Activated CD8-positive, alpha-beta memory T cell treated with anti-CD3 and anti-CD28 coated beads, Interleukin-2, amount 50 U/mL, for 4 hours (primary cell): ENCODE results near the gene SCG3.

Source experiments
- DNase-seq: peaks from one replicate; pipeline ENCODE4 v3.0.0-alpha.2; 2020

Gene SCG3

DNA sequence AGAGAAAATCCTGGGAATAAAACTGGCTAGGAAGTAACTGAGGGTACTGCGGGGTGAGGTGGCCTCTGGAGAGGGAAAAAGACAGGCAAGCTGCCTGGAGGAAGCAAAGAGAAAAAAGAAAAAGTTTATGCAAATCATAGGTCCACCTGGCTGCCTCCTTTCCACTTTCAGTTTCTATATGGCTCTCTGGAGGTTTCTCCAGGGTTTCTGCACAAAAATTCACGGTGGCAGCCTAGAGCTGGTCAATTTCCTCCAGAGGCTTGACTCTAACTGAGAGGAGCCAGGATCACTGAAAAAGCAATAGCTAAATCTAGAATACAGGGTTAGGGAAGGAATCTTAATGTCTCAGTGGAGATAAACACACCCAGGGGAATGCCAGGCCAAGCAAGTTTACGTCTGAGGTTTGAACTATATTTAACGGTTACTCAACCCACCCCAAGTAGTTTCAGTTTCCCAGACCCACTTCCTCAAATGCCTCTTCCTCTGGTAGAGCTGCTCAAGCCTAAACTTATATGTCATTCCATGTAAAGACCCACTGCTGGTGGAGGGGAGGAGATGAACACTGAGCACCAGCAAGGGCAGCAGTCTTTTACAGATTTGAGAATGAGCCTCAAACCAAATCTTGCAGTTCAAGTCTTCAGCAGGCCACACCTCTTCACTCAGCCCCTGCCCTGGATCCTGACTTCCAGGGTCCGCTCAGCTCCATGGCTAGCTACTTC is 50.4 kb downstream of the SCG3 start:
- peak; percentile 21 for DNase-seq

DNA sequence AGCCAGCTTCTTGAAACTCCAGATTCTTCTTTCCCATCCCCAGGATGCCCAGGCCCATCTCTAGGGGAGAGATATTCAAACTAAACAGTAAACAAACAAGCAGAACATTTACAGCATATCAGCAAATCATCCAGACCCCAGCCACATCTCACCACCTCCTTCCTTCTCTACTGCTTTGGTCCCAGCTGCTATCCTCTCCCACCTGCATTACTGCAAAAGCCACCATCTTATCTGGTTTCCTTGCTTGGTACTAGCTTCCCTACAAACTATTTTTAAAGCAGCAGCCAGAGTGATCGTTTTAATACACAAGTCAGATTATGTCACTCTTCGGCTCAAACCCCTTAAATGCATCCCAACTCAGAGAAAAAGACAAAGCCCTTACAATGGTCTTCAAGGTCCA is 51.3 kb downstream of the SCG3 start:
- DNase-seq, result no peak

- DNase-seq, result peak; percentile 24
Measured at GRCh38 chr15:51735228-51736010, 54.1 kb downstream of the SCG3 start.

GRCh38 chr15:51736069-51736468 is 54.8 kb downstream of the SCG3 start:
- no peak for DNase-seq

- peak; percentile 60 for DNase-seq
Measured at GRCh38 chr15:51736751-51737521, 55.6 kb downstream of the SCG3 start.

DNA sequence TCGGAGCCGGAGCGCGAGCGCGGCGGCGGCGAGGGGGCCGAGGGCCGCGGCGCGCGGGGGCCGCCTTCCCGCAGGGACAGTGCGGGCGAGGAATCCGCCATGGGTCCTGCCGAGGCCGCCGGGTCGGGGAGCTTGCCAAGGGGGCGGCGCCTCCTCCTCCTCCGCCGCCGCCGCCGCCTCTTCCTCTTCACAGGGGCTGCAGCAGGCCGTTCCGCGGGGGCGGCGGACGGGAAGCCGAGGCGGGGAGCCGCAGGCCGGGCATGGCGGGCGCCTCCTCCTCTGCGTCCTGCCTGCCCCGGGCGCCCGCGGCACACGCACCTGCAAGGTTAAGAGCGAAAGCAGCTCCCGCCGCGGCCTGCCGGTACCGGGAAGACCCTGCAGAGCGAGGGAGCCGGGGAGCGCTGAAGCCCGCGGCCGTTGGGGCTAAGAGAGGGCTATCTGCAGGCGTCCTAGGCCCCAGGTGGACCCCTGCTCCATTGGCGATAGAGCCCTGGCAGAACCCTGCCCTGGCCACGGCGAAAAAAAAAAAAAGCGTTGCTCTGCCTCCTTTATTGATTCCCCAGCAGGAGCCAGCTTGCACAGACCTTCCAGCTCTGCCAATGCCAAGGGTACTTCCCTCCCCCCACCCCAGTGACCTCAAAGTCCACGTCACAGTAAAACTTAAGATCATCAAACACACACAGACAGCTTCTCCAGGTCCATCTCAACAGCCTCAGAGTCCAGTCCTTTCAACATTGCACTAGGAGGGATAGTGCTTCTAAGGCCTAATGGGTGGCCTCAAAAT is 56.4 kb downstream of the SCG3 start, which contains the start of gene LYSMD2:
Gene LYSMD2 (minus strand): TSS at position 134 of the 784 bp plus-strand sequence. CDS start 33 bp downstream, at position 101.
- DNase-seq, result peak; percentile 79

DNA sequence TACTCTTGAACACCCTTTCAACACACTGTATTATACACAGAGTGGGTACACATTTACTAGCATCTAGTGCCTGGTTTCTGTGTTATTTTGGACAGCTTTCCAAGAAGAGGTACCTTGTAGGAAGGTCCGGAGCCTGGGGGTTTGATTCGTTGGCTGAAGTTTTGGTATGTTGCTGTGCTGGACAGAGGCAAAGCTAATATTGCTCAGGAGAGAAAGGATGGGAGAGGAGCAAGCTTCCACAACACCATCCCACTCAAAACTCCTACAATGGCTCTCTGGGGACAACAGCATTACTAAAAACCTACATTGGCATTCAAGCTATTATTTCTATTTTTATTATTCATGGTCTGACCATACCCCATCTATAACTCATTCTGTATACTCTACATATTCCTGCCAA is 57.2 kb downstream of the SCG3 start:
- no peak for DNase-seq

GRCh38 chr15:51739061-51739712 is 57.9 kb downstream of the SCG3 start:
- DNase-seq, result no peak

GRCh38 chr15:51749307-51749706 is 68.0 kb downstream of the SCG3 start:
- DNase-seq, result no peak

- DNase-seq, result no peak
Measured at GRCh38 chr15:51750186-51750585, 68.9 kb downstream of the SCG3 start.

DNA sequence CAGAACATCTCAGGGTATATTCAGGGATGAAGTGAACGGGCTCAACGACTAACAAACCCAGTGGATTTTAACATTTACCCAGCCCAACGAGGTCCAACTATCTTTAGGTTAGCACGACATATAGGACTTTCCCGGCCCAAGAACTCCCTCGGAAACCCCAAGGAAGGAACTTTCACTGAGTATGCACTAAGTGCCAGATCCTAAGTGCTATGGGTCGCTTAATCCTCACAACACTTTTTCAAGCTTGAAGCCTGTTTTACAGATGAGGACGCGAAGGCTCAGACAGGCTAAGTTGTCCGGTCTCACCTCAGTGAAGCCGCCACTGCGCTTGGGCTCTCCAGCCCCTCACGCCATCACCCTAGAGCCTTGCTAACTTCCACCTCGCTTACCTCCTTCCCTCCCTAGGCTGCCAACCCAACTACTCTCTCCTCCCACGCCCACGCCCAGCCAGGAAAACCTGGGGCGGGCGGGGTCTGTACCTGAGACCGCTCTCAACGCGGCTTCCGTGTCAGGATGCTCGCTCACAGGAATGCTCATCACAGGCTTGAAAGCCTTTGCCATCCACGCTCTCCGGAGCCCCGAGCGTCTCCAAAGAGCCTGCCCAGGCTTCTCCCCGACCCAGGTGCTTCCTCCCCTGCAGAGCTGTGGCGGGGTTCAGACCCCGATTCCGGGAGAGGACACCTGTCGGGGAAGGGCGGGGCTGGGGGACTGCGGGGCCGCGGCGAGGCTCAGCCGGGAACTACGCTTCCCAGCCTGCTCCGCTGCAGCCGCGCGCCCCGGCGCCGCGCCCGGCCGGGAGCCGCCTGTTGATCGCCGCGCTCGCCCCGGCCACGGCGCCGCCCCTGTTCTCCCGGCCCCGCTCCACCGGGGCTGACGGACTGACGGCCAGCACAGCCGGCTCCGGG is 69.7 kb downstream of the SCG3 start, which contains the start of gene TMOD2:
Gene TMOD2 (plus strand): TSS at position 806 of the 905 bp plus-strand sequence. CDS start 14,845 bp downstream, outside the sequence.
- peak; percentile 55 for DNase-seq

DNA sequence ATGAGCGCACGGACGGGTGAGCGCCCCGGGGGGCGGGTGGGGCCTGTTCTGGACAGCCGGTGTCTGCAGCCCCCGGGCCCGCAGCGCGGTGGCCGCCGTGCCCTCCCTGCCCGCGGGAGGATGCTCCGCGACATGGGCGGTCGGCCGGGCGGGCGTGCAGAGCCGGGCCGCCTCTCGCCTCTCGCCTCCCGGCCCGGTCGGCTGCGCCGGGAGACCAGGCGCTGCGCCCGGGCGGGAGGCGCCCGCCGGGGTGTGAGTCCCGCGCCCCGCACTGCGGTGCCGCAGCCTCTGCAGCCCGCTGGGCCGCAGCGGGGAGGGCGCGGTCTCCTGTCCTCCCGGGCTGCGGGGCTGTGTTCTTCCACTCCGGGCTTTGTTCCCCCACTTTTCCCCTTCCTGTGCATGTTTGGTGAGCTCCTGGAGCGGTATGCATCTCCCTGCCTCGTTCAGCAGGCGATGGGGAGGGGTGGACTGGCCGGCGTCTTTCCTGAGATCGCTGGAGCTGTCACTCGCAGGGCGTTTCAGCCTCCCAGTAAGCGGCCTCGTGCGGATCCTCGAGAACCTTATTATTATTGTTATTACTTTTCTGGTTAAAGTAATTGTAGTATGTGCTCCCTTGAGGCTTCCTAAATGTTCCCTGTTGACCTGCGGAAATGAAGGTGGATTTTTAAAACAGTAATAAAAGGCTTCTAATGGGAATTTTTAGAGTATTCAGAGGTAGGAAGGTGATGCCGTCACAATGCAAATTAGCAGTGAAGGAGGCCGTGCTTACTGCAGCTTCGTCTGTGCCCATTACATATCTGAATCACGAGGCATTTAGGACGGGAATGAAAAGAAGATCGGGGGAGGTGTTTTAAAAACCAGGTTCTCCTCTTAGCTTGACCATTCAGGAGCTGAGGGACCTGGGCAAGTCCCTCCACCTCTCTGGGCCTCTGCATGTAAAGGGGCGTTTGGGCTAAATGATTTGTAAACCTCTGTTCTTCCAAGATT is 70.7 kb downstream of the SCG3 start:
- peak; percentile 18 for DNase-seq

DNA sequence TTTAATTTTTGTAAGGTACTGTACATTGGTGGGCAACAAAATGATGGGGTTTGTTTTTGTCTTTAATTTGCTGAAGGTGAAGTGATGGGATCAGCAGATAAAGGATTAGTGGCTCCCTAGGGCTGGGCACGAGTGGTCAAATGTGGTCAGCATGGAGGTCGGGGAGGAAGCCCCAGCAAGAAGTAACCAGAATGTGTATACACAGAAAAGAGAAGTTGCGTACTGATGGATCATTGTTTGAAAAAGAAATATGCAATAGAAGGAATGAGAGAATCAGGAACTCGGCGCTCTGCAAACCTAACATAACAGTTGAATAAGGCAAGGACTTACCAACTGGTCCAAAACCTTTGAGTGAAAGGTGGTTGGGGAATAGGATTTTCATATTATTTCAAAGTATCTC is 71.6 kb downstream of the SCG3 start:
- DNase-seq, result no peak

- no peak for DNase-seq
Measured at GRCh38 chr15:51754267-51754666, 73.0 kb downstream of the SCG3 start.

DNA sequence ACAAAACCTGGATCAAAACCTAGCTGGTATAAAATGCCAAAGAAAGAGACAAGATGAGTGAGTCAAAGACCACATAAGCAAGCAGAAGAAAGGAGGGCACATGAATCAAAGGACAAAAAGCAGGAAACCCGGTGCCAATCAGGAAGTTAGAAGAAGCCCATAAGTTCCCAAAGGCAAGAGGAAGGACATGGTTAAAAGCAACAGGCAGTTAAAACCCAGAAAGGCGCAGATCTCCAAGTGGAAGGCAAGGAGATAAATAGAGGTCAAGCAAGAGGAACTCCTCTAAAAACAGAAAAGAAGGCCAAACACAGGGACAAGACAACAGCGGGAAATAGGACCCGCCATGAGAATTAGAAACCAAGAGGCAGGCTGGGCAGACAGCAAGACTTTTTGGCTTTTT is 74.5 kb downstream of the SCG3 start:
- DNase-seq, result no peak

DNA sequence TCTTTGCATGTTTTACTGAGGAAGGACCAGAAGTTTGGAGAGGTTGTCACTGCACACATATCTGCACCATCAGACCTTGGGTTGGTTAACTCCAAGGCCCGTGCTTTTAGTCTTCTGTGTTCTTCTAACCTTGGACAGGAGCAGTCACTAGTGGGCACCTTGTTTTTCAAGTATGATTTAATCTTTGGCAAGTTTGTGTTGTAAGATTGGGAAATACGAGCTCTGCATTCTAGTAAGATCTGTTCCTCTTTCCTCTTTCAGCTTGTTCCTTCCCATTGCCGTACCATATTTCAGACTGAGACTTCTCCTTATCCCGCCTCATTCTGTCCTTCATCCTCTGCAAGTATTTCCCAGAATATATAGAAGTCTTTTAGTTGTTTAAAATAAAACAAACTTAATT is 75.2 kb downstream of the SCG3 start:
- DNase-seq, result no peak

GRCh38 chr15:51757450-51757849 is 76.1 kb downstream of the SCG3 start:
- DNase-seq, result no peak

DNA sequence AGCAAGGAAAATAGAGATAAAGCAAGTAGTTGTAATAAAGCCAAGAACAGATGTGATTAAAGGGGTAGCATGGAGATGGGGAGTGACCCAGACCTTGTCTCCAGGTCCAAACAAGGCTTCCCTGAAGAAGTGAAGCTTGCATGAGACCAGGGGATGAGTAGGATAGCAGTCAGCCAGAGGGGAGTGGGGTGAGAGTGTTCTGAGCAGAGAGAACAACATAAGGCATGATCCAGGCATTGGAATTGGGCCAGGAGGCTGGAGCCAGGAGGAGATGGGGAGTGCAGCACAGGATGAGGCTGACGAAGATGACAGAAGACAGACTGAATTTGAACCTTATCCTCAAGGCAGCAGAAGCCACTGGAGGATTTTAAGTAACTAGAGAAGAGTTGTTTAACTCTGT is 77.3 kb downstream of the SCG3 start:
- DNase-seq, result no peak

- no peak for DNase-seq
Measured at GRCh38 chr15:51759557-51760070, 78.3 kb downstream of the SCG3 start.
